DND-41 (cell line): ENCODE measurements around the gene AQP5.

Experiments
- ATAC-seq: fragments of 200-7000 bp; cut with Tn5 transposase; 3 replicates; pipeline ENCODE4 v1.9.1; 2021; ENCODE audit warnings: low read depth; ENCODE audit not compliant: insufficient read depth
- DNase-seq: peaks from one replicate; pipeline ENCODE4 v3.0.0-alpha.2; 2020
- H2AFZ ChIP-seq: 2 replicates; pipeline ENCODE4 v1.6.0; 2012; ENCODE audit warnings: low read depth, low read length
- H3K27ac ChIP-seq: 2 replicates; pipeline ENCODE4 v1.5.1; 2012; ENCODE audit warnings: low read length, inconsistent platforms
- H3K27me3 ChIP-seq: fragments of 200-600 bp; sonication (generic); 2 replicates; pipeline ENCODE4 v1.6.0; 2012; ENCODE audit warnings: low read length, mild to moderate bottlenecking, inconsistent platforms; ENCODE audit not compliant: insufficient read depth, poor library complexity
- H3K36me3 ChIP-seq: 2 replicates; pipeline ENCODE4 v1.5.1; 2012; ENCODE audit warnings: low read length, inconsistent platforms; ENCODE audit not compliant: insufficient read depth
- H3K4me1 ChIP-seq: 2 replicates; pipeline ENCODE4 v1.5.1; 2012; ENCODE audit warnings: mild to moderate bottlenecking, low read length; ENCODE audit not compliant: insufficient read depth
- H3K4me2 ChIP-seq: 2 replicates; pipeline ENCODE4 v1.6.0; 2012; ENCODE audit warnings: mild to moderate bottlenecking, moderate library complexity, low read length, inconsistent platforms; ENCODE audit not compliant: insufficient read depth
- H3K4me3 ChIP-seq, 2 experiments: fragments of 200-600 bp in 1 of 2; shearing (Covaris generic) in 1 of 2; 2 replicates each; pipeline ENCODE4 v1.5.1; 2012 to 2016; ENCODE audit warnings: inconsistent platforms in 2 of 2, low read length in 2 of 2, mild to moderate bottlenecking in 2 of 2, low read depth in 1 of 2, moderate library complexity in 1 of 2
- H3K79me2 ChIP-seq: 2 replicates; pipeline ENCODE4 v1.6.0; 2012; ENCODE audit warnings: low read length, inconsistent platforms; ENCODE audit not compliant: insufficient read depth
- H3K9ac ChIP-seq: 2 replicates; pipeline ENCODE4 v1.6.0; 2012; ENCODE audit warnings: low read depth, mild to moderate bottlenecking, inconsistent platforms, low read length, moderate library complexity
- H3K9me3 ChIP-seq: 2 replicates; pipeline ENCODE4 v1.5.1; 2012; ENCODE audit warnings: low read length, moderate library complexity, mild to moderate bottlenecking, inconsistent platforms; ENCODE audit not compliant: insufficient read depth, severe bottlenecking
- H4K20me1 ChIP-seq: 2 replicates; pipeline ENCODE4 v1.6.0; 2012; ENCODE audit warnings: low read length; ENCODE audit not compliant: insufficient read depth
- CTCF ChIP-seq: IDR thresholded peaks from 2 replicates; pipeline ENCODE4 v1.5.1; 2012; ENCODE audit warnings: borderline replicate concordance, low read length, moderate library complexity, mild to moderate bottlenecking; ENCODE audit not compliant: poor library complexity, severe bottlenecking; ENCODE audit errors: extremely low read depth
- EZH2 ChIP-seq: IDR thresholded peaks from 3 replicates; pipeline ENCODE4 v1.6.1; 2012; ENCODE audit warnings: borderline replicate concordance, low read depth, mild to moderate bottlenecking, moderate library complexity, low read length, inconsistent platforms; ENCODE audit not compliant: severe bottlenecking

The AQP5 gene

GRCh38 chr12:49929581-49929980 lies 32.1 kb upstream of the AQP5 start:
- Histone ChIP-seq H3K9me3 (no peaks in the 10 kb centered on the region), H3K27me3 (peaks cover 12% of the 10 kb centered on the region), H3K4me1 (no peaks in the 10 kb centered on the region), H3K4me2 (no peak overlapping the region), H3K4me3 (no peak overlapping the region), H2AFZ (no peak overlapping the region), H4K20me1 (no peaks in the 10 kb centered on the region), H3K27ac (no peak overlapping the region), H3K36me3 (no peaks in the 10 kb centered on the region), H3K79me2 (no peaks in the 10 kb centered on the region), H3K9ac (no peak overlapping the region)
- ATAC-seq (no peak), DNase-seq (no peak)
- no peak for TF ChIP-seq CTCF
- no peak for TF ChIP-seq EZH2

GRCh38 chr12:49930515-49931288 lies 31.0 kb upstream of the AQP5 start:
- no peaks in the 10 kb centered on the region for H4K20me1 ChIP-seq
- H3K27ac ChIP-seq = no peak overlapping the region
- H3K79me2 ChIP-seq = no peaks in the 10 kb centered on the region
- no peak for TF ChIP-seq EZH2
- no peak for TF ChIP-seq CTCF
- no peaks in the 10 kb centered on the region for H3K36me3 ChIP-seq
- peaks cover 12% of the 10 kb centered on the region for H3K27me3 ChIP-seq
- H3K4me2 ChIP-seq = no peak overlapping the region
- no peaks in the 10 kb centered on the region for H3K9me3 ChIP-seq
- DNase-seq = no peak
- no peaks in the 10 kb centered on the region for H3K4me1 ChIP-seq
- H3K4me3 ChIP-seq = no peak overlapping the region
- no peak overlapping the region for H2AFZ ChIP-seq
- ATAC-seq = no peak
- no peak overlapping the region for H3K9ac ChIP-seq

- Histone ChIP-seq H3K4me2 (no peak overlapping the region), H3K27me3 (peaks cover 12% of the 10 kb centered on the region), H3K4me3 (no peak overlapping the region), H3K9me3 (no peaks in the 10 kb centered on the region), H3K79me2 (no peaks in the 10 kb centered on the region), H2AFZ (no peak overlapping the region), H4K20me1 (no peaks in the 10 kb centered on the region), H3K36me3 (no peaks in the 10 kb centered on the region), H3K9ac (no peak overlapping the region), H3K27ac (no peak overlapping the region), H3K4me1 (no peaks in the 10 kb centered on the region)
- ATAC-seq (no peak), DNase-seq (no peak)
- TF ChIP-seq CTCF (no peak), EZH2 (no peak)
These were observed 29.6 kb upstream of the AQP5 start for GRCh38 chr12:49932023-49932422.
